Activated CD4-positive, alpha-beta T cell treated with anti-CD3 and anti-CD28 coated beads, Interleukin-2, amount 50 U/mL, for 48 hours (primary cell): Measurements from ENCODE around the gene HSPH1.

Source experiments
- DNase-seq, 2 experiments: peaks; one replicate each; pipeline ENCODE4 v3.0.0-alpha.2; 2020

Gene HSPH1

DNA sequence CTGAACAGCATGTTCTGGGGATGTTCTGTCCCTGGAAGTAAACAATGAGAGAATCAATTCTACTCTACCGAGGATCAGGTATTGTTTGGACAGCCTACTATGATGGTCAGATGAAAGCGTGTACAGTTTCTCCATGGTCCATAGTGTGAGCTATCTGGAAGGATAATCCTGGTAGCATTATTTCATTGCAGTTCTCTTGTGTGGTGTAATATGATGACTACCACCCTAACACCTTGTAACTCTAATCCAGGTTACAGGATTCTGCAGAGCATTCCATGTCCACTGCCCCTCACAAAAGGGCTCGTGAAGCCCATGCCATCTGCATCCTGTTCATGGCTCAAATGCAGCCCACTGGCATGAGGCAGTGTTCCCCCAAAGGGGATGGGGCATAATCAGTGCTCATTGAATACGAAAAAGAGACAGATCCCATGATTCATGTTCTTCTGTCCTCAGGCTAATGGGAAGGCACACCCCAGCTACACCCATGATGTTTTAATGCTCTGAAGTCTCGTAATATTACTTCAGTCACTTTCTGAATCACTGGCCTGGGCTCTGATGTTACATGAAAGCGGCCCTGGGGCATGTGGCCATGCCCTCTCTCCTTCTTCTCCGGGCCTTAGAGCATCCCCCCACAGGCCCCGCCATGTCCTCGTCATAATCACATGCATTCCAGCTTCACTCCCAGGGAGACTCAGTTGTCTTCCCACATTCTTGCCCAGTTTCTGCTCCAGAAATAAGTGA is 68.4 kb downstream of the HSPH1 start:
- no peak for DNase-seq

DNA sequence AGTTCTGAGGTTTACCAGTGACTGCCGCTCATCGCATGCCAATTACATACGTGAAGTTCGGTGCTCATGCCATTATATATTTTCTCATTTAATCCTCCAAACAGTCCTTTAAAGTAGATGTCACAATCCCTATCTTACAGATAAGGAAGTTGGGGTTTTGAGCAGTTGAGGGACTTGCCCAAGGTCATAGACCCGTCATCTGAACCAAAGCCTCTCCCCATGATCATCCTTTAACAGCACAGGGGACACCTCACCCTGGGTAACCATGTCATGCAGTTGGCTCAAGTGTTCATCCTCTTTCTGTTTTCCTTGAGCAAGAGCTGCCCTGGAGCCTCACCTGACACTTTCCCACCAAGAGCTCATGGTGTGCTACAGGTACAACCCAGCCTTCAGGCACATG is 69.1 kb downstream of the HSPH1 start:
- DNase-seq = no peak

DNA sequence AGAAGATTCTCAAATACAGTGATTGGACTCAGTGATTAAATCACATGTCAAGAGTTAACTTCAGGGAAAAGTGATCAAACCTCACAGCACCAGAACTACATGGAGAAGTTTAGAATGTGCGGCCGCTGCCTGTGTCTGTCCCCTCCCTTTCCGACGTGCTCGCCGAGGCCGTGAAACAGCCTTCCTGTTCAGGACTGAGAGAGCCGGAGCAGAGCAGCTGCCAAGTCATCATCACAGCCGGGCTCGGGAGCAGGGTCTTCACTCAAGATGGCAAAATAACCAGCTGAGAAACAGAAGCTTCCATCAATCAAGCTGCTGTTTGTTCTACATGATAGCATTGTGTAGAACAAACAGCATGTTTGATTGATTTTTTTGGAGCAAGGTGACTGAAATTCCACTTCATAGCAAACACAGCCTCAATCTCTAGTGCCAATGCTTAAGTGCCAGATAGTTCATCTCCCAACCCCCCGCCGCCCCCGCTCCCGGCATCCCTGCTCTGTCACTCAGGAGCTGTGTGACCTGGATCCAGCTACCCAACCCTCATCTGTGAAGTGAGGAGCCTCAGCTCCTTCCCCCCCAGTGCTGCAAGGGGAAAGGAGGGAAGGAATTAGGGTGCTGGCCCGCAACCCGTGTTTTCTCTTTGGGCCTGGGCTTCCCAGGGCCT is 70.6 kb downstream of the HSPH1 start:
- no peak for DNase-seq

DNA sequence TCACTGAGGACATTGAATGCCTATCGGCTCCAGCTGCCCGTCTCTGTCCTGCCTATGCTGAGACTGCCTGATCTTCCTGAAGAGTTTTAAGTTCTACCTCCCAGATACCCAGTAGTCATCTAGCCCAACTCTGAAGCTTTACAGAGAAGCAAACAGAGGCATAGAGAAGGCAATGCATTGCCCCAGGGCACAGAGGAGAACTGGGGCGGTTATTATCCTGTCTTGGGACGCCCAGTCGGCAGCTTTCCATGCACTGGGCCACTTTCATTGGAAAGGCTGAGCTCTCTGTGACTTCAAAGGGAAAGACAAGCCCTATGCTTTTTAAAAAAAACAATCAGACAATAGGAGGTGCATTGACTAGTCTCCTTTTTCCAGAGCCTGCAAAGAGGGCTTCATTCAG is 71.6 kb downstream of the HSPH1 start:
- DNase-seq = no peak

DNA sequence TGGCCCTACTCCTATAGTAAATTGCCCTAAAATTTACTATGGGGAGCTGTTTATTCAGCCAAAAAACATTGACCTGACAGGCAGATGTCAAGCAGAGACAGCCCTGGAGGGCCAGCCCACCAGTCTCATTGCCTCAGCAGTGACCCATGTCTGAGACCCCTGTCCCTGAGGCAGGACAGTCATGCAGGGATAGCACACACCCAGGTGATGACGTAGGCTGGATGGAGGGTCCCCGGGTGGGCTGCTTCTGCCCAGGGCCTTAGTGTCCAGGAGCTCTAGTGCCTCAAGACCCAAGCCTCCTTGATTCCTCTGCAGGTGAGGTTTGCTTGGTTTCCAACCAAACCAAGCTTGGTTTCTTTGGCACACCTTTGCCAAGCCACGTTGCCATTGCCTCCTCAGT is 72.1 kb downstream of the HSPH1 start:
- DNase-seq = no peak

DNA sequence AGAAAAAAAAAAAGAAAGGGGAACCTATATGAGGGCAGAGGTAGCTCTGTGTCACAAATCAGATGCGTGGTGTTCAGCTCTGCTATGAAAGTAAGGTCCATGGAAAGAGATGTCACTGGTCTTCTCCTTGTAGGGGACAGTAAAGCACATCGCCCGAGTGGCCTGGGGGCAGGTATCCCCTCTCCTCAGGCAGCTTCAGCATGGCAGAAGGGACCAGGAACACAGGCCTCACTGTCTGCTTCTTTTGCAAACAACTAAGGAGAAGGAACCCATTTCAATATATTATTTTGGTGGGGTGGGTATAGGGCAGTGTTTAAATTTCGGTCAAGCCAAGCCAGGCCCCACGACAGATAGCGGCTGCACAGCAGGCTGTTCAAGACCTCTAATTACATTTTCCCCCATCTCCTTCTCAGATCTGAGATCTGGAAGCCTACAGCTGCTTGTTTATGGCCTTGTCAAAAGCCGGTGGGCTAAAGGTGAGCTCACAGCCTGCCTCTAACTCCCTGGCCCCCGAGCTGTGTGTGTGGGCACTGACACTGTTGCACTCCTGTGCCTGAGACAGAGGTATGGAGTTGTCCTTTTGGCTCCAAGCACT is 72.8 kb downstream of the HSPH1 start:
- no peak for DNase-seq
